Endothelial cell of umbilical vein (primary cell): ENCODE measurements around the gene GORASP2. TPM values are rescaled to one million over a fixed set of nuclear protein-coding genes. Genes with fewer than 3 reads are reported as not detected.

Experiments
- BruUV-seq: library from RNA; stranded (reverse); fragments of 400-500 nt; replicated peaks from 2 replicates; lab custom pipeline; 2021; lab: Mats Ljungman, UMichigan
- CTCF ChIA-PET: fragments of 300-600, 350-600 bp; sonication (Branson Sonifier 250); formaldehyde crosslinking; loops from one replicate; lab custom pipeline; 2021; ENCODE audit warnings: antibody characterized with exemption, inconsistent platforms; lab: Charles Lee
- POLR2A ChIA-PET: fragments of 300-600, 350-600 bp; sonication (Branson Sonifier 250); formaldehyde crosslinking; loops from one replicate; lab custom pipeline; 2021; ENCODE audit warnings: antibody characterized with exemption, inconsistent platforms; lab: Charles Lee
- DNase-seq: peaks from one replicate; pipeline ENCODE4 v3.0.0-alpha.2; 2011; ENCODE audit warnings: low read depth, low spot score
- FAIRE-seq: peaks from 2 replicates; lab custom pipeline; 2011; peaks lifted over from hg19 to GRCh38; lab: Jason Lieb, UNC
- H2AFZ ChIP-seq: 2 replicates; pipeline ENCODE4 v1.6.0; 2012; ENCODE audit warnings: low read depth, low read length, control low read depth, inconsistent platforms
- H3K27ac ChIP-seq: 2 replicates; pipeline ENCODE4 v1.5.1; 2011; ENCODE audit warnings: low read depth, mild to moderate bottlenecking, control low read depth, low read length, moderate library complexity; ENCODE audit not compliant: insufficient read depth
- H3K27me3 ChIP-seq, 2 experiments: 2 replicates each; pipeline versions ENCODE4 v1.6.0 to v1.6.1; 2011; ENCODE audit warnings: low read length in 2 of 2, mixed read lengths in 1 of 2; ENCODE audit not compliant: control insufficient read depth in 2 of 2, insufficient read depth in 2 of 2
- H3K36me3 ChIP-seq, 2 experiments: 2 replicates in 1 of 2; 3 replicates in 1 of 2; pipeline ENCODE4 v1.5.1; 2011; ENCODE audit warnings: low read length in 2 of 2, mild to moderate bottlenecking in 1 of 2, moderate library complexity in 1 of 2; ENCODE audit not compliant: control insufficient read depth in 2 of 2, insufficient read depth in 2 of 2; ENCODE audit errors: extremely low read depth in 1 of 2
- H3K4me1 ChIP-seq: 3 replicates; pipeline ENCODE4 v1.5.1; 2011; ENCODE audit warnings: mild to moderate bottlenecking, low read length; ENCODE audit not compliant: control insufficient read depth, insufficient read depth; ENCODE audit errors: extremely low read depth
- H3K4me2 ChIP-seq: 2 replicates; pipeline ENCODE4 v1.6.1; 2011; ENCODE audit warnings: low read length, control low read depth, mixed read lengths; ENCODE audit not compliant: insufficient read depth
- H3K4me3 ChIP-seq, 3 experiments: fragments of 200-600 bp in 1 of 3; sonication (generic), shearing (Covaris generic) in 1 of 3; replicated peaks in 1 of 3; 2 replicates each; pipeline ENCODE4 v1.5.1; 2011 to 2016; ENCODE audit warnings: control low read depth in 3 of 3, low read length in 3 of 3, mild to moderate bottlenecking in 2 of 3, inconsistent platforms in 1 of 3, low read depth in 1 of 3, moderate library complexity in 1 of 3; ENCODE audit not compliant: insufficient read depth in 1 of 3
- H3K79me2 ChIP-seq: 2 replicates; pipeline ENCODE4 v1.6.0; 2012; ENCODE audit warnings: low read length, inconsistent platforms; ENCODE audit not compliant: control insufficient read depth, insufficient read depth
- H3K9ac ChIP-seq: replicated peaks from 2 replicates; pipeline ENCODE3; 2011; ENCODE audit warnings: low read length, control low read depth; ENCODE audit not compliant: insufficient read depth; ENCODE audit errors: extremely low read depth
- H3K9me1 ChIP-seq: replicated peaks from 3 replicates; pipeline ENCODE4 v1.6.0; 2011; ENCODE audit warnings: mild to moderate bottlenecking, low read length; ENCODE audit not compliant: control insufficient read depth, insufficient read depth; ENCODE audit errors: extremely low read depth
- H3K9me3 ChIP-seq: replicated peaks from 2 replicates; pipeline ENCODE4 v1.5.1; 2012; ENCODE audit warnings: low read length, inconsistent platforms; ENCODE audit not compliant: control insufficient read depth, insufficient read depth
- H4K20me1 ChIP-seq: replicated peaks from 2 replicates; pipeline ENCODE3; 2011; ENCODE audit warnings: mild to moderate bottlenecking, low read length; ENCODE audit not compliant: control insufficient read depth, insufficient read depth; ENCODE audit errors: extremely low read depth
- EZH2 ChIP-seq: IDR thresholded peaks from 2 replicates; pipeline ENCODE4 v1.6.1; 2012; ENCODE audit warnings: borderline replicate concordance, low read depth, mild to moderate bottlenecking, moderate library complexity, low read length, inconsistent platforms; ENCODE audit not compliant: severe bottlenecking
- FOS ChIP-seq: IDR thresholded peaks from 2 replicates; pipeline ENCODE4 v1.6.1; 2011; ENCODE audit warnings: mild to moderate bottlenecking, low read length, moderate library complexity, borderline replicate concordance; ENCODE audit not compliant: insufficient read depth
- GATA2 ChIP-seq: IDR thresholded peaks from 2 replicates; pipeline ENCODE4 v1.7.0; 2011; ENCODE audit warnings: low read depth, mild to moderate bottlenecking, moderate library complexity, mixed read lengths, low read length; ENCODE audit not compliant: insufficient read length, insufficient read depth
- JUN ChIP-seq: IDR thresholded peaks from 2 replicates; pipeline ENCODE4 v1.6.1; 2011; ENCODE audit warnings: borderline replicate concordance, low read depth; ENCODE audit not compliant: insufficient read length, insufficient read depth
- MAX ChIP-seq: IDR thresholded peaks from 2 replicates; pipeline ENCODE4 v1.6.1; 2011; ENCODE audit not compliant: insufficient read depth, insufficient read length
- MYC ChIP-seq: IDR thresholded peaks from one replicate; pipeline ENCODE4 v1.6.1; 2011; ENCODE audit warnings: mild to moderate bottlenecking, low read depth, low read length
- POLR2A ChIP-seq: IDR thresholded peaks from 2 replicates; pipeline ENCODE4 v1.6.1; 2012; ENCODE audit warnings: low read depth, mild to moderate bottlenecking, control low read depth, low read length
- POLR2AphosphoS5 ChIP-seq: IDR thresholded peaks from 2 replicates; pipeline ENCODE4 v1.6.1; 2012; ENCODE audit warnings: low read depth, mild to moderate bottlenecking, control low read depth, low read length, moderate library complexity; ENCODE audit not compliant: insufficient read depth
- dilution Hi-C: fragments of 300-500 bp; cut with MboI; formaldehyde crosslinking; loops from one replicate; pipeline ENCODE4 v1.15.0; 2019; ENCODE audit warnings: low sequenced_read_pairs; ENCODE audit not compliant: extremely low pct_ligation_motif_present
- intact Hi-C: fragments of 100-400 bp; cut with micrococcal nuclease; formaldehyde crosslinking; loops from one replicate; pipeline ENCODE4 v1.10.0; 2022
- polyA plus RNA-seq, 4 experiments: library from polyadenylated mRNA; depleted of rRNA in 3 of 4; stranded (reverse) in 3 of 4; unstranded in 1 of 4; fragments of >200 nt; gene quantifications; 2 replicates each; pipeline versions ENCODE4 v1.2.1 to v1.2.3, GENCODE V29; 2011 to 2012; ENCODE audit warnings: missing spikeins in 1 of 4
- total RNA-seq: library from RNA; stranded (reverse); gene quantifications from 2 replicates; pipeline ENCODE4 v1.2.3, GENCODE V29; 2021
- TF ChIP-seq, protein P1 (sequence below), 2 donors: IDR thresholded peaks; 1 replicate in 1 of 2; 2 replicates in 1 of 2; pipeline ENCODE4 v1.5.1; 2011; ENCODE audit warnings: low read length in 2 of 2, mild to moderate bottlenecking in 2 of 2, moderate library complexity in 2 of 2, control low read depth in 1 of 2, inconsistent platforms in 1 of 2, low read depth in 1 of 2; ENCODE audit not compliant: insufficient read depth in 1 of 2; ENCODE audit errors: extremely low read depth in 1 of 2

GORASP2 gene
- total and polyA plus RNA-seq, 2 donors (not counting 3 experiments of a cell fraction or from before 2014, with no cell fraction given): 104 to 245 TPM

- Histone ChIP-seq H4K20me1 (no peaks in the 10 kb centered on the region), H3K9ac (no peak overlapping the region), H3K27ac (no peak overlapping the region), H3K9me3 (no peaks in the 10 kb centered on the region), H3K4me1 (no peaks in the 10 kb centered on the region), H3K27me3 (no peaks in the 10 kb centered on the region), H2AFZ (no peak overlapping the region), H3K79me2 (no peaks in the 10 kb centered on the region), H3K4me3 (no peak overlapping the region), H3K9me1 (no peaks in the 10 kb centered on the region), H3K36me3 (peaks cover 17 to 38% of the 10 kb centered on the region in 2 experiments), H3K4me2 (no peak overlapping the region)
- intact Hi-C loops (no loop called here), dilution Hi-C loops (no loop called here)
- POLR2A ChIA-PET: no interaction called here
- no peak for TF ChIP-seq POLR2AphosphoS5
- no peak for TF ChIP-seq EZH2
- no peak for TF ChIP-seq FOS
- TF ChIP-seq GATA2: no peak
- no peak for TF ChIP-seq POLR2A
- TF ChIP-seq MAX: no peak
- no peak for TF ChIP-seq MYC
- TF ChIP-seq, protein P1, sequence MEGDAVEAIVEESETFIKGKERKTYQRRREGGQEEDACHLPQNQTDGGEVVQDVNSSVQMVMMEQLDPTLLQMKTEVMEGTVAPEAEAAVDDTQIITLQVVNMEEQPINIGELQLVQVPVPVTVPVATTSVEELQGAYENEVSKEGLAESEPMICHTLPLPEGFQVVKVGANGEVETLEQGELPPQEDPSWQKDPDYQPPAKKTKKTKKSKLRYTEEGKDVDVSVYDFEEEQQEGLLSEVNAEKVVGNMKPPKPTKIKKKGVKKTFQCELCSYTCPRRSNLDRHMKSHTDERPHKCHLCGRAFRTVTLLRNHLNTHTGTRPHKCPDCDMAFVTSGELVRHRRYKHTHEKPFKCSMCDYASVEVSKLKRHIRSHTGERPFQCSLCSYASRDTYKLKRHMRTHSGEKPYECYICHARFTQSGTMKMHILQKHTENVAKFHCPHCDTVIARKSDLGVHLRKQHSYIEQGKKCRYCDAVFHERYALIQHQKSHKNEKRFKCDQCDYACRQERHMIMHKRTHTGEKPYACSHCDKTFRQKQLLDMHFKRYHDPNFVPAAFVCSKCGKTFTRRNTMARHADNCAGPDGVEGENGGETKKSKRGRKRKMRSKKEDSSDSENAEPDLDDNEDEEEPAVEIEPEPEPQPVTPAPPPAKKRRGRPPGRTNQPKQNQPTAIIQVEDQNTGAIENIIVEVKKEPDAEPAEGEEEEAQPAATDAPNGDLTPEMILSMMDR (IDR thresholded peaks at IDR 0.05; ENCODE audit: extremely low read depth in 1 of 2, insufficient read depth in 1 of 2, low read depth in 1 of 2, low read length in 2 of 2): no peak
- TF ChIP-seq JUN: no peak
- no TSS peak for BruUV-seq
- CTCF ChIA-PET: interaction anchor here (1.7 kb wide), 1 partner anchor 9 kb away, joined by 4 read pairs; no protein-coding TSS in a partner anchor
- DNase-seq (no peak), FAIRE-seq (no peak)
These were observed 34.3 kb downstream of the GORASP2 start for GRCh38 chr2:170963386-170963785.
